CD4-positive, alpha-beta T cell treated with Interferon alpha-2 for 1 hour (primary cell): ENCODE results near the gene KIF1B.
"Not testable (repeated sequence)": the region's sequence is repeated elsewhere in the genome, so short reads cannot be mapped to it uniquely, and the experiment has no call there.

Experiments used
- DNase-seq, 2 donors: peaks; one replicate each; pipeline ENCODE4 v3.0.0-alpha.2; 2020 to 2022

KIF1B gene

DNA sequence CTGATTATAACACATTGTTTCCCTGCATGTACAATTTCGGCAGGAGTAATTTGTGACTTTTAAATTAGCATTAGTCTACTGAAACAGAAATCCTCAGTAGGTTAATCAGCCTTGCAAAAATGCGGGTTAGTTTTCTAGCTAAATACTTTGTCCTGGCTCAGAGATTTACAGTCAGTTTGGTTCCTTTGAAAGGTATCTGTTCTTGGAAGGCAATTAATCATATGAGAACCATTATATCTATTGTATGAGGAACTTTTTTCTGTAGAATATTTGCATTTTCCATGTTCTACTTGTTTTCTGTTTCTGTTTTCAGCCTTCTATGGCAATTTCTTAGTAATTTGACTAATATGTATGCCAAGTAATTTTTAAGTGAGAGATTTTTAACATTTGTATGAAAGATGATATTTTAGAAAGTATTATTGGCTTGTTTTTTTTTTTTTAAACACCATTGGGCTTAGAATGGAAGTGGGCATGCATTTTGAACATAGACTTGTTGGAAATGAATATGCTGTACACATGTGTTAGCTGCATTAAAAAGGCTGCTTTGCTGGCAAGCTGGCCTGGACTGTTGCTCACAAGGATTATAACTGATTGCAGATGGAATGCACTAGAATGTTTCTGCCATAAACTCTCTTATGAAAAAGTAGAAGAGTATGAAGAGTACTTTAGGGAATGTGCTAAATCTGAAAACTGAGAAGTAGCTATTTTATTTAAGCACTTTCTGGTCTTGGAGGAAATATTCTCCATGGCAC lies 26.2 kb downstream of the KIF1B start:
- no peak for DNase-seq

DNA sequence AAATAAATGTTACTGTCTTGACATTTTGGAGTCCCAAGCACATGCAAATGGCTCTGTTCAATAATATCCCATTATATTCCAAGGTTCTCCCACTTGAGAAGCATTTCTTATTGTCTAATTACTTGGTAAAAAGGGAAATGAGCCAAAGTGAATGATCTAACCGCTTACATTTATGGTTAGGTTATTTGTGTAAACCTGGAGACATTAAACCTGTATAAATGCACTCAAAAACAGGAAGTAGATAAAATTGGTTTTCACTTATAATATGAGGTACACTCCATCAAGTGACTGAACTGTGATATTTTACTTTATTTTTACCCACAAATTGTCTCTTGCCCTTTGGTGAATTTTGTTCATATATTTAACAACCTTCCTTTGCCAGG lies 26.8 kb downstream of the KIF1B start:
- DNase-seq = no peak

DNA sequence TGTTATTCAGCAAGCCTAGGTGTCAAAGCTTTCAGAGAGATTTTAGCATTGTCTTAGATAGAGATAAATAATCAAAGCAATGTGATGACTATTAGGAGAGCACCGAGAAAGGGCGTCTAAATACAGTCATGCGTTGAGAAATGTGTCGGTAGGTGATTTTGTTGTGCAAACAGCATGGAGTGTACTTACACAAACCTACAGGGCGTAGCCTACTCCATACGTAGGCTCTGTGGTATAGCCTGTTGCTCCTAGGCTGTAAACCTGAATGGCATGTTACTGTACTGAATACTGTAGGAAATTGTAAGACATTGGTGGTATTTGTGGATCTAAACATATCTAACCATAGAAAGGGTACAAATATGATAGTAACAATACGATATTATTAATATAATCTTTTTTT lies 31.8 kb downstream of the KIF1B start:
- no peak for DNase-seq

DNA sequence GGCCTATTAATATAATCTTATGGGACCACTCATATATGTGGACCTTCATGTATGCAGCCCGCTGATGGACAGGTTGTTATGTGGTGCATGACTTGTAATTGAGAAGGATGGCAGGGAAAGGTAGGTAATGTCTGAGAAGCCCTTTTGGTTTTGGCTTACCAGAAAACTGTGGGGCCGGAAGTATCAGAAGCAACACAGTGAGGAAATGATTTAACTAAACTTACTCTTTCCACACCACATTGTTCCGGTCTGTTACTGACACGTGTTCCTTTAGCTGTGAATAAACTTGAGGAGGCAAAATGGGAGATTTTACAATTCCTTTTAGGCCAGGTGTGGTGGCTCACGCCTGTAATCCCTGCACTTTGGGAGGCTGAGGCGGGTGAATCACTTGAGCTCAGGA lies 32.4 kb downstream of the KIF1B start:
- DNase-seq = peak in 1 of 2 donors; percentile 6

DNA sequence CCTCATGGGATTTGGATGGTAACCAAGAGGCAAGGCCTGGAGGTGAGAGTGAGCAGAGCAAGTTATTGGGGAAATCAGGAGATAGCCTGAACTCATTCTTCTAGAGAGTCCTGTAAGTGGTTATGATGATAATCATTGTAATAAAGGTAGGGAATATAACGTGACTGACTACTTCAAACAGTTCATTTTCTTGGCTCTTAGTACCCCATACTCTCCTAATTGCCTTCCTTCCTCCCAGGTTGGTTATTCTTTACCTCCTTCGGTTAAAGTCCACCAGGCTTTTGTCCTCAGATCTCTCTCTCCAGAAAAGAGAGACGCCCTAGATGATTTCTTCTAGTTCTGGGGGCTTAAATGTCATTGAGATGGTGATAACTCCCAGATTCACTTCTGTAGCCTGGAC lies 35.3 kb downstream of the KIF1B start:
- DNase-seq = no peak

DNA sequence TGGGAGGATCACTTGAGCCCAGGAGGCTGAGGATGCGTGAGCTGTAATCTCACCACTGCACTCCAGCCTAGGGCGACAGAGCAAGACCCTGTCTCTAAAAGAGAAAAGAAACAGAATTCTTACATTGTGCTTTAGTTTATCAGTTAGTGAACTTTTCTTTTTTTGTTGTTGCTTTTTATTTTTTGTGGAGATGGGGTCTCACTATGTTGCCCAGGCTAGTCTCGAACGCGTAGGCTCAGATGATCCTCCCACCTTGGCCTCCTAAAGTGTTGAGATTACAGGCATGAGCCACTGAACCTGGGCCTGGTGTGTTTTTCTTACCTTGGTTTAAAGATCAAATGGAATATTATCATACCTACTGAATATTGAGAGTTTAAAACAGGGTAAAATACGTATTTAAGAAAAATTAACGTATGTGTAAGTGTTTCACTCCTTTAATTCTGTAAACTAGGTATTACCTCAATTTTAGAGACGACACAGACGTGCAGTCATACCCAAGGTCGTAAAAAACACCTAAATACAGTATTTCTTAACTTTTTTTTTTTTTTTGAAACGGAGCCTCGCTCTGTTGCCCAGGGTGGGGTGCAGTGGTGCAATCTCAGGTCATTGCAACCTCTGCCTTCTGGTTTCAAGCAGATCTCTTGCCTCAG lies 39.6 kb downstream of the KIF1B start:
- no peak for DNase-seq

DNA sequence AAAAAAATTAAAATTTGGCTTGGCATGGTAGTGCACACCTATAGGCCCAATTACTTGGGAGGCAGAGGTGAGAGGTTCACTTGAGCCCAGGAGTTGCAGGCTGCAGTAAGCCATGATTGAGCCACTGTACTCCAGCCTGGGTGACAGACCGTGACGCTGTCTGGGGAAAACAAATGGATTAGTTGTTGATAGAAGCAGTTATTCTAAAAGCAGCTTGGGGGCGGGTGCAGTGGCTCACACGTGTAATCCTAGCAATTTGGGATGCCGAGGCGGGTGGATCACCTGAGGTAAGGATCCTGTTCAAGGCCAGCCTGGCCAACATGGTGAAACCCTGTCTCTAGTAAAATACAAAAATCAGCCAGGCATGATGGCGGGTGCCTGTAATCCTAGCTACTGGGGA lies 40.3 kb downstream of the KIF1B start:
- DNase-seq = no peak

DNA sequence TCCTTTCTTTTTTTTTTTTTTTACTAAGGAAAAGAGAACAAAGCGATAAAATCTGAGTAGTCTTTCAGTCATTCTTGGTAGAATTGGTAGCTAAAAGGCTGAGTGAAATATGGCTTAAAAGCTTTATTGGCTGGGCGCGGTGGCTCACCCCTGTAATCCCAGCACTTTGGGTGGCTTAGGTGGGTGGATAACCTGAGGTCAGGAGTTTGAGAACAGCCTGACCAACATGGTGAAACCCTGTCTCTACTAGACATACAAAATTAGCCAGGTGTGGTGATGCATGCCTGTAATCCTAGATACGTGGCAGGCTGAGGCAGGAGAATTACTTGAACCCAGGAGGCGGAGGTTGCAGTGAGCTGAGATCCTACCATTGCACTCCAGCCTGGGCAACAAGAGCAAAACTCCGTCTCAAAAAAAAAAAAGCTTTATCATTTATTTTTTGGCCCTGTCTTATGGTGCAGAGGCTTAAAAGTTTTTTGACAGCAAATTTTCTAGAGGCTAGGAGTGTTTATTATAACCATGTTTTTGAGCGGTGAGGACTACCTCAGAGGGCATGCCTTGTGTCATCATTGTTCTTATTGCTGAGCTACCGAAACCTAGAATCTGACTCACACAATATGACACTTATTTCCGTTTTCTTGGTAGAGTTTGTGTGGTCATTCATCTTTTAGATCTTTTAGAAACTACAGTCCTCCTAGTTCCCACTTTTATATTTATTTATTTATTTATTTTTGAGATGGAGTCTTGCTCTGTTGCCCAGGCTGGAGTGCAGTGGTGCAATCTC lies 41.1 kb downstream of the KIF1B start:
- DNase-seq = not testable (repeated sequence)

DNA sequence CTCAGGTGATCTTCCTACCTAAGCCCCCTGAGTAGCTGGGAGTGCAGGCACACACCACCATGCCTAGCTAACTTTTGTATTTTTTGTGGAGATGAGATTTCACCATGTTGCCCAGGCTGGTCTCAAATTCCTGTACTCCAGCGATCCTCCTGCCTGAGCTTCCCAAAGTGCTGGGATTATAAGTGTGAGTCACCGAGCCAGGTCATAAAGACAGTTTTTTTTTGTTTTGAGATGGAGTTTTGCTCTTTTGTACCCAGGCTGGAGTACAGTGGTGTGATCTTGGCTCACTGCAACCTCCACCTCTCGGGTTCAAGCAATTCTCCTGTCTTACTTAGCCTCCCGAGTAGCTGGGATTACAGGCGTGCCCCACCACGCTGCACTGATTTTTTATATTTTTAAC lies 42.1 kb downstream of the KIF1B start:
- DNase-seq = no peak

DNA sequence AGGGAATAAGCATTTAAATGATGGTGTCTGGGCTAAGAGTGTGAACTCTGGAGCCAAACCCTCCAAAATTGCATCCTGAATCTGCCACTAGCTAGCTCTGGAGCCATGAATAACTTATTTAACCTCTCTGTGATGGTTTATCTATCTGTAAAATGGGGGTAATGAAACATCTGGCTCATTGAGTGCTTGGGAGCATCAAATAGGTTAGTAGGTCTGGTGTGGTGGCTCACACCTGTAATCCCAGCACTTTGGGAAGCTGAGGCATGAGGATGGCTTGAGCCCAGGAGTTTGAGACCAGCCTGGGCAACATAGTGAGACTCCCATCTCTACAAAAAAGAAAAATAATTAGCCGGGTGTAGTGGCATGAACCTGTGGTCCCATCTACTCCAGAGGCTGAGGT lies 42.8 kb downstream of the KIF1B start:
- no peak for DNase-seq

DNA sequence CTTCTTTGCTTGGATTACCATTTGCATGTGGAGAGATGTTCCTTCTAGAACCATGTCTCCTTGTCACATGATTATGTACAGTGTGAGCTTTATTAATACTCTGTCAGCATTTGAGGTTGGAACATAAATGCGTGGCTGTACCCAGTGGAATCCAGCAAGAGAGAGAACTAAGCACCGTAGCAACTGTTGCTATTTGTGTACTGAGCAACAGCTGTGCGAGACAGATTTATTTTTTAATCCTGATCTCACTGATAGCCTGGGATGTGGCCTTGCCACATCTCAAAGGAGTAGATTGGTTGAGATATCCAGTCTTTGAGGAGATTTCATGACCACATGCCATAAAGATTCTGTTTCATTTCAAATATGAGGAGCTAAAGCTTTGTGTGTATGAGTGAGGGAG lies 43.4 kb downstream of the KIF1B start:
- no peak for DNase-seq

DNA sequence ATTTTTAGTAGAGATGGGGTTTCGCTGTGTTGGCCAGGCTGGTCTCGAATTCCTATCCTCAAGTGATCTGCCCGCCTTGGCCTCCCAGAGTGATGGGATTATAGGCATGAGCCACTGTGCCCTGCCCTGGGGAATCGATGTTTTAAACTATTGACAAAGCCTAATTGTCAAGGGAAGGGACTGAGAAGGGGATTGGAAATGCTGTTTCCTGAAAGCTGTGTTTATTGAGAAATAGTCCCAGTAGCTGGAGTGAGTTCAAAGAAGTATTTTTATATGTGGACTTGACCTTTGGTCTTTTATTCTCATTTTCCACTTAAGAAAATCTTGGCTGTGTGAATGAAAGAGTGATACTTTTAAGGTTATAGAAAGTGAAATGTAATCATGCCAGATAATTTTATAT lies 47.5 kb downstream of the KIF1B start:
- DNase-seq = no peak

DNA sequence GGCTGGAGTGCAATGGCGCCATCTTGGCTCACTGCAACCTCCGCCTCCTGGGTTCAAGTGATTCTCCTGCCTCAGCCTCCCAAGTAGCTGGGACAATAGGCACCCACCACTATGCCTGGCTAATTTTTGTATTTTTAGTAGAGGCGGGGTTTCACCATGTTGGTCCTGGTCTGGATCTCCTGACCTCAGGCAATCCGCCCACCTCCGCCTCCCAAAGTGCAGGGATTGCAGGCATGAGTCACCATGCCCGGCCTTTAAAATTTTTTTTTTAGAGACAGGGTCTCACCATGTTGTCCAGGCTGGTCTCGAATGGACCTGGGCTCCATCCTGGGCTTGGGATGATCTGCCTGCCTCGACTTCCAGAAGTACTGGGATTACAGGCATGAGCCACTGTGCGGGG lies 49.2 kb downstream of the KIF1B start:
- not testable (repeated sequence) for DNase-seq

DNA sequence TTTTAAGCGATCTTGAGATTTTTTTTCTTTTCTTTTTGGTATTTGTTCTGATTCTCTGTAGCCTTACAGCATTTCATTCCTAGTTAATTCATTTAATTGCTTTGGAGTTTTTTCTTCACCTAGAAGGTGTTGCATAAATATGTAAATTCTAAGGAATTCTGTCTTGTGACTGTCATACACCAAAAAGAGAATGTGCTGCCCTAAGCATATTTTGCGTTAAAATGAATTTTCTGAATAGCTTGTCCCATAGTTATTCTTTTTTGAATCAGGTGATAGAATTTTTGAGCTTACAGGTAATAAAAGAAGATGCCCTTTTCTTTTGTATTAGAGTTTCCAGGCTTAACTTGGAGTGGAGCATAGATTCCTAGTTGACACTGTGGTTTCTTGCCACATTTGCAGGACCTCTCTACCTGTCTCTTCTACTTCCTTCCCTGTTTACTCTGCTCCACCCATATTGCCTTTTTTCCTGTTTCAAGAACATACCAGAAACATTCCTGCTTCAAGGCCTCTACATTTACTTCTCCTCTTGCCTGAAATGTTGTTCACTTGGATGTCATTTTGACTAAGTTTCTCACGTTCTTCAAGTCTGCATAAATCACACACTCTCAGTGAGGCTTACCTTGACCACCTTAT lies 53.2 kb downstream of the KIF1B start:
- no peak for DNase-seq

DNA sequence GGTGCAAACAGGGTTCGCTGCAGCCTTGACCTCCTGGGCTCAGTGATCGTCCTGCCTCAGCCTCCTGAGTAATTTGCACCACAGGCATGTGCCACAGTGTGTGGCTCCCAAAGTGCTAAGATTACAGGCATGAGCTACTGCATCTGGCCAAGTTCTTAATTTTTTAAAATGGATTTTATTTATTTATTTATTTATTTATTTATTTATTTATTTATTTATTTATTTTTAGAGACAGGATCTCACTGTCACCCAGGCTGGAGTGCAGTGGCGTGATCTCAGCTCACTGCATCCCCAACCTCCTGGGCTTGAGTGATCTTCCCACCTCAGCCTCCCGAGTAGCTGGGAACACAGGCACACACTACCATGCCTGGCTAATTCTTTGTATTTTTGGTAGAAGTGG lies 54.7 kb downstream of the KIF1B start:
- no peak for DNase-seq

DNA sequence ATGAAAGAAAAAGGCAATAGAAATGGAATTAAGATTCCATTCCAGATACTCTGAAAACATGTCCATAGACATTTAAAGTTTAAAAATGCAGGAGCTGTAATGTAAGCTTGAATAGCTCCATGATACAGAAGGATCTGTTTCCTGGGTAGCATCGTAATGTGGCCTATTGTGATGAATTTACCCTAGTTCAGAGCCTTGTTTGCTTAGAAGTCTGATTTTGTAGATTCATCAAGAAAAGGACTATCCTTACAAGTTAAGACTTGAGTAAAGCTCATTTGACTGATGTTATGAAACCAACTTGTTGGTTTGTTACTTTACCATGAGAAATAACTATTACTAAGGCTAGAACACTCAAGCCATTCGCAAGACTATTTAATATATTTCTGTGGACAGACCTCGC lies 55.5 kb downstream of the KIF1B start:
- no peak for DNase-seq

DNA sequence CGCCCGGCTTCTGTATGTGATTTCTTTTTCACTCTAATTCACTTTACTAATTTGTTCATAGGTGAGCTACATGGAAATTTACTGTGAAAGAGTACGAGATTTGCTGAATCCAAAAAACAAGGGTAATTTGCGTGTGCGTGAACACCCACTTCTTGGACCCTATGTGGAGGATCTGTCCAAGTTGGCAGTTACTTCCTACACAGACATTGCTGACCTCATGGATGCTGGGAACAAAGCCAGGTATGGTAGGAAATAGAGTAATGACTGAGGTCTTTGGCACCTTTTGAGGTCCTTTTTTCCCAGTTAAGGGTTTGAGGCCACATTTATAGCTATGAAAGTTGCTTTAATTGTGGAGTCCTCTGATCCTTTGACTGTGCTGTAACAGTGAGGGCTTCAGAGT lies 56.9 kb downstream of the KIF1B start:
- no peak for DNase-seq

DNA sequence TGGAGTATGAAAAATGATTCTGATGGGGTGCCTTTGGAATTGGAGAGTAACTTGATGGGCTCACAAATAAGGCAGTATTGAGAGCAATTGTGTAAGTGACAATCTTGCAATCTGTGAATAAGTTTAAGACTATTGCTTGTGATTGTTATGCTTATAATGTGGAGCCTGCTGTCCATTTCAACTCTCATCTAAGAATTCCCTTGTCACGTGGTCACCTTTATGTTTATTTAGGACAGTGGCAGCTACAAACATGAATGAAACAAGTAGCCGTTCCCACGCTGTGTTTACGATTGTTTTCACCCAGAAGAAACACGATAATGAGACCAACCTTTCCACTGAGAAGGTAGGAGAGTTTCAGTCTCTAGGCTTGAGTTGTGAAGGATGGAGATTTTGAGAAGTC lies 57.6 kb downstream of the KIF1B start:
- no peak for DNase-seq

DNA sequence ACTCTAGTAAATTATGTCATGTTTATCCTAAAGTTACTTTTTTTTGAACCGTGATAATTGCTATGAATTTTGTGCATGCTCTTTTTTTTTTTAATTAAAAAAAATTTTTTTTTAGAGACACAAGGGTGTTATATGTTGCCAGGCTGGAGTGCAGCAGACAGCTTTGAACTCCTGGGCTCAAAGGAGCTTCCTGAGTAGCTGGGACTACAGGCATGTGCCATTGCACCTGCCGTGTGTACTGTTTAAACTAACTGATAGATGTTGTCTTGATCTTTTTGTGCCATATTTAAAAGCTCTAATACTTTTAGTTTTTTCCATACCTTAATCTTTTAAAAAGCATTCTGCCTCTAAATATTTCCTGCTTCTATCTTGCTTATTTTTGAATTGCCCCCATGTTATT lies 60.7 kb downstream of the KIF1B start:
- no peak for DNase-seq

DNA sequence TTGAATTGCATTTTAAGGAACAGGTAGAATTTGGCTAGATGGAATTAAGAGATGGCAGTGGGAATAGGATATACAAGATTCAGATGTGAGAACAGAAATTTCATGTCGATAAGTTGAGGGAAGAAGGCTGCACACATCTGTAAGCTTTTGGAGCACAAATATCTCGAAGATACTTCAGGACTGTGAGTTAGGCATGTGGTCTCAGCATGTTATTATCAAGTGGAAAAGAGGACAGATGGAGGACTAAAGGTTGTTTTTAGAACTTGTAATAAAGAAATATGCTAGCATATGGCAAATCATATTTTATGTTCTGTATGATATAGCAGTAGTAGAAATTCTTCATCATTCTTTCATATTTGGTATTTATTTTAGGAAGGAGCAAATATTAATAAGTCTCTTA lies 61.5 kb downstream of the KIF1B start:
- DNase-seq = no peak

DNA sequence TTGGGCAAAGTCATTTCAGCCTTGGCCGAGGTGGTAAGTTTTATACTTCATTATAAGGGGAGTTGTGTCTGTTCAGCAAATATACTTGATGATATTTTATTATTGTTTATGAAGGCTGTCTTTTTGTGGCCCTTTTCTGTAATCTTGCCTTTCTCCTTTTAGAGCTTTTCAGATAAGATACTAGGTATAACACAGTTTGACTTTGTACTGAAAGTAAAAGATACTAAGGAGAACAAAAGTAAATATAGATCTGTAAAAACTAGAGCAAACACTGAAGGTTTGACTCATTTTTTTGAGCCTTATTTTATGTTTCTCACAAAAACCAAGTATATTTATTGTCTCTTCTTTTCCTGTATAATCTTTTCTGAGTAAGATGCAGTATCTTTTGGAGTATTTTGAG lies 61.9 kb downstream of the KIF1B start:
- DNase-seq = no peak

DNA sequence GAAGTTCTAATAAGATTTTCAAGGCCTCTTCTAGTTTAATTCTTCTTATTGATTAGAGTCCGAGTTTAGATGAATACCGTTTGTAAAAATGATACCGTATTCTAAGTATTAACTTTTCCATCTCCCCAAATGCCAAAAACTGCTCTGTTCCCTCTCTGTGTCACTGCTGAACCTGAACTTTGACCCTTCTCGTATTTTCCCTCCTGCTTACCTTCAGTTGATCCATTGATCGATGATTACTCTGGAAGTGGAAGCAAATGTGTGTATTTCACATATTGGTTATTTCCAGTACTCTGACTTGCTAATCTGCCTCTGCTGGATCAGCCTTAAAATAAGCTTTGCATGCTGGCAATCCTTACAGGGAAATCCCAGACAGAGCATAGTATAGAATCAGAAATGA lies 68.5 kb downstream of the KIF1B start:
- no peak for DNase-seq

DNA sequence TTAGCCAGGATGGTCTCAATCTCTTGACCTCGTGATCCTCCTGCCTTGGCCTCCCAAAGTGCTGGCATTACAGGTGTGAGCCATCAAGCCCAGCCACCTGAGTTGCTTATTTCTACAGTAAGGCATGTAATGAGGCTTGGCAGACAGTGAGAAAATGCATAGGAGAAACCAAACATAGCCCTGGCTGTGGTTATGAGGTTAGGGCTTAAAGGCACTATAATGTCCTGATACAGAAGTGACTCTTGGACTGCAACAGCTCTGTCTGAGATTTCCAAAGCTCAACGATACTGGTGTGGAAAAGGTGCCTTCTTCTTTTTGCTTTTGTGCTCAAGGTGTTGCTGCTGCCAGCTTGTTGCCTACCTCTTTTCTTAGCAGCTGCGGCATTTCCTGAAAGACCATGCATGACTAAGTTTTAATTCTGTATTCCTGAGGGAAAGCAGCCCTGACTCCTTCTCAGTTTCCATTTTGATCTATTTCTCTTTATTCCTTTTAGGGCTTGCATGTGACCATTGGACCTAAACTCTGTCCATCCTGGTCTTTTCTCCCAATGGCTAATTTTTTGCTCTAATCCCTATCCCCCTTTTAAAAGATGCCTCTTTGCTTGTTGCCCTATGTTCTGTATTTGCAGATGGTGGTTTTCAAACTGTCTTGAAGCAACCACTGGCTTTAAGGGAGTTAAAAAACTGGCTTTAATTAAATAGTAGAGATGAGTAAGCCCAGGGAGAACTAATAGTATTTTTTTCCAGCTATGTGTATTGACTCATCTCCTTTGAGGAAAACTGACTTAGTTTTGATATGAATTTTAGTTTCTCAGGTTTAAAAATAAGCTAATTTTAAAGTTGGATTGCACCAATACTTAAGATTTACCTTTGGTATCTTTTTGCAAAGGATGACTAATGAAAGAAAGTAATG lies 70.3 kb downstream of the KIF1B start:
- no peak for DNase-seq
